ENCODE data around the gene FASTKD2. TPM values are rescaled to one million over a fixed set of nuclear protein-coding genes. Genes with fewer than 3 reads are reported as not detected.

The FASTKD2 gene
- total RNA-seq, 1 donor from 2014 or later: 19.8 TPM

- DNase-seq (ENCODE audit: extremely low spot score, unreplicated experiment): no peak
- no peaks in the 10 kb centered on the region for H3K27me3 Mint-ChIP-seq (ENCODE audit: unreplicated experiment)
These were observed 25.0 kb downstream of the FASTKD2 start for GRCh38 chr2:206790311-206790935.

DNA sequence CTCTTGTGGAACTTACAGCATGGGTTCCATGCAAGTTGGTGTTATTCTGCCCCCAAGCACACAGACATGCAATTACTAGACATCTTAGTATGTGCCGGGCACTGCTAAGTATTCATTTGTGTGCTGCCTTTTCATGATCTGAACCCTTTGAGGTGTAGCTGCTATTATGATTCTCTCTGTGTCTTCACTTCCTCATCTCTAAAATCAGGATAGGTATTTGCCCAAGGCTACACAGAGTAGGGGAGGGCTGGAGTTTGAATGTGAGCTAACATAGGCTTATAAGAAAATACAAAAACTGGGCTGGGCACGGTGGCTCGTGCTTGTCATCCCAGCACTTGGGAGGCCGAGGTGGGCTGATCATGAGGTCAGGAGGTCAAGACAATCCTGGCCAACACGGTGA is 27.2 kb downstream of the FASTKD2 start:
- DNase-seq (ENCODE audit: extremely low spot score, unreplicated experiment): no peak
- no peaks in the 10 kb centered on the region for H3K27me3 Mint-ChIP-seq (ENCODE audit: unreplicated experiment)
- no peaks in the 10 kb centered on the region for H3K9me3 Mint-ChIP-seq (ENCODE audit: unreplicated experiment)
- TF ChIP-seq, protein P1, sequence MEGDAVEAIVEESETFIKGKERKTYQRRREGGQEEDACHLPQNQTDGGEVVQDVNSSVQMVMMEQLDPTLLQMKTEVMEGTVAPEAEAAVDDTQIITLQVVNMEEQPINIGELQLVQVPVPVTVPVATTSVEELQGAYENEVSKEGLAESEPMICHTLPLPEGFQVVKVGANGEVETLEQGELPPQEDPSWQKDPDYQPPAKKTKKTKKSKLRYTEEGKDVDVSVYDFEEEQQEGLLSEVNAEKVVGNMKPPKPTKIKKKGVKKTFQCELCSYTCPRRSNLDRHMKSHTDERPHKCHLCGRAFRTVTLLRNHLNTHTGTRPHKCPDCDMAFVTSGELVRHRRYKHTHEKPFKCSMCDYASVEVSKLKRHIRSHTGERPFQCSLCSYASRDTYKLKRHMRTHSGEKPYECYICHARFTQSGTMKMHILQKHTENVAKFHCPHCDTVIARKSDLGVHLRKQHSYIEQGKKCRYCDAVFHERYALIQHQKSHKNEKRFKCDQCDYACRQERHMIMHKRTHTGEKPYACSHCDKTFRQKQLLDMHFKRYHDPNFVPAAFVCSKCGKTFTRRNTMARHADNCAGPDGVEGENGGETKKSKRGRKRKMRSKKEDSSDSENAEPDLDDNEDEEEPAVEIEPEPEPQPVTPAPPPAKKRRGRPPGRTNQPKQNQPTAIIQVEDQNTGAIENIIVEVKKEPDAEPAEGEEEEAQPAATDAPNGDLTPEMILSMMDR (IDR thresholded peaks at IDR 0.05): no peak
- H3K4me3 Mint-ChIP-seq (ENCODE audit: unreplicated experiment): no peak overlapping the region
- no peaks in the 10 kb centered on the region for H3K4me1 Mint-ChIP-seq (ENCODE audit: unreplicated experiment)
- H3K36me3 Mint-ChIP-seq (ENCODE audit: unreplicated experiment): peaks cover 32% of the 10 kb centered on the region
- H3K27ac Mint-ChIP-seq (ENCODE audit: unreplicated experiment): no peak overlapping the region

More at GRCh38 chr2:206790311-206790935, 25.0 kb downstream of the FASTKD2 start:
- Mint-ChIP-seq H3K27ac (ENCODE audit: unreplicated experiment) (no peak overlapping the region), H3K4me1 (ENCODE audit: unreplicated experiment) (no peaks in the 10 kb centered on the region), H3K9me3 (ENCODE audit: unreplicated experiment) (no peaks in the 10 kb centered on the region), H3K36me3 (ENCODE audit: unreplicated experiment) (peaks cover 34% of the 10 kb centered on the region), H3K4me3 (ENCODE audit: unreplicated experiment) (no peak overlapping the region)
- TF ChIP-seq, protein P1 (IDR thresholded peaks at IDR 0.05): no peak

- DNase-seq (ENCODE audit: extremely low spot score, unreplicated experiment): no peak
- Mint-ChIP-seq H3K9me3 (ENCODE audit: unreplicated experiment) (no peaks in the 10 kb centered on the region), H3K36me3 (ENCODE audit: unreplicated experiment) (peaks cover 7% of the 10 kb centered on the region), H3K27ac (ENCODE audit: unreplicated experiment) (no peak overlapping the region), H3K4me3 (ENCODE audit: unreplicated experiment) (no peak overlapping the region), H3K4me1 (ENCODE audit: unreplicated experiment) (peaks cover 7% of the 10 kb centered on the region), H3K27me3 (ENCODE audit: unreplicated experiment) (no peaks in the 10 kb centered on the region)
- TF ChIP-seq, protein P1 (IDR thresholded peaks at IDR 0.05): no peak
These were observed 32.0 kb downstream of the FASTKD2 start for GRCh38 chr2:206797376-206797775.

GRCh38 chr2:206798000-206798399 is 32.6 kb downstream of the FASTKD2 start:
- TF ChIP-seq, protein P1 (IDR thresholded peaks at IDR 0.05): no peak
- no peak for DNase-seq (ENCODE audit: extremely low spot score, unreplicated experiment)
- Mint-ChIP-seq H3K27ac (ENCODE audit: unreplicated experiment) (no peak overlapping the region), H3K36me3 (ENCODE audit: unreplicated experiment) (peaks cover 7% of the 10 kb centered on the region), H3K9me3 (ENCODE audit: unreplicated experiment) (no peaks in the 10 kb centered on the region), H3K4me3 (ENCODE audit: unreplicated experiment) (no peak overlapping the region), H3K4me1 (ENCODE audit: unreplicated experiment) (peaks cover 7% of the 10 kb centered on the region), H3K27me3 (ENCODE audit: unreplicated experiment) (no peaks in the 10 kb centered on the region)

DNA sequence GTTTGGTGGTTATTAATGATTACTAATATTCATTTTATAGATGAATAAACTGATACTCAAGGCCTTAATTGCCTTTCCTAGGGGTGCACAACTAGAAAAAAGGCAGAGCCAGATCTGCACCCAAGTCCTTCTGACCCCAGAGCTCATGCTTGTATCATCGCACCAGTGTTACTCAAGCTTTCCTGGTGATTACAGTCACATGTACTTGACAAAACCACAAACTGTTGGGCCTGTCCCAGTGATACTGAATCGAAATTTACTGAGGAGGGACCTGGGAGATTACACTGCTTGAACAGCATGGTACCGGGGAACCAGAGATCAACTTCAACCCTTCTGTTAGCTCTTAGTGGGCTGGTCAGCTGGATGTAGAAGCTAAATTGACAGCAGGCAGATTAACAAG is 33.7 kb downstream of the FASTKD2 start:
- H3K4me1 Mint-ChIP-seq (ENCODE audit: unreplicated experiment): peaks cover 7% of the 10 kb centered on the region
- TF ChIP-seq, protein P1 (IDR thresholded peaks at IDR 0.05): no peak
- no peak overlapping the region for H3K27ac Mint-ChIP-seq (ENCODE audit: unreplicated experiment)
- H3K36me3 Mint-ChIP-seq (ENCODE audit: unreplicated experiment): peaks cover 7% of the 10 kb centered on the region
- no peak overlapping the region for H3K4me3 Mint-ChIP-seq (ENCODE audit: unreplicated experiment)
- H3K9me3 Mint-ChIP-seq (ENCODE audit: unreplicated experiment): no peaks in the 10 kb centered on the region
- H3K27me3 Mint-ChIP-seq (ENCODE audit: unreplicated experiment): no peaks in the 10 kb centered on the region
- DNase-seq (ENCODE audit: extremely low spot score, unreplicated experiment): no peak
